Activated T-helper 9 cell treated with anti-CD3 and anti-CD28 coated beads, Interleukin-2, amount 50 U/mL, for 16 hours (primary cell): Measurements from ENCODE around the gene ZNRF2.
"Not testable (repeated sequence)": the region's sequence is repeated elsewhere in the genome, so short reads cannot be mapped to it uniquely, and the experiment has no call there.

Source experiments
- DNase-seq: peaks from one replicate; pipeline ENCODE4 v3.0.0-alpha.2; 2020; ENCODE audit warnings: low read depth

ZNRF2 gene

GRCh38 chr7:30290317-30290716, 5.9 kb downstream of the ZNRF2 start:
- not testable (repeated sequence) for DNase-seq

GRCh38 chr7:30292416-30293038, 8.1 kb downstream of the ZNRF2 start:
- not testable (repeated sequence) for DNase-seq

- DNase-seq: not testable (repeated sequence)
These were observed 11.9 kb downstream of the ZNRF2 start for GRCh38 chr7:30296304-30296703.

GRCh38 chr7:30297499-30297898, 13.1 kb downstream of the ZNRF2 start:
- DNase-seq: not testable (repeated sequence)

- DNase-seq: not testable (repeated sequence)
These were observed 14.0 kb downstream of the ZNRF2 start for GRCh38 chr7:30298409-30298808.

GRCh38 chr7:30301751-30302150, 17.4 kb downstream of the ZNRF2 start:
- no peak for DNase-seq

GRCh38 chr7:30302656-30303311, 18.4 kb downstream of the ZNRF2 start:
- no peak for DNase-seq

- no peak for DNase-seq
These were observed 19.1 kb downstream of the ZNRF2 start for GRCh38 chr7:30303312-30304039.

- no peak for DNase-seq
These were observed 19.9 kb downstream of the ZNRF2 start for GRCh38 chr7:30304177-30304884.

- DNase-seq: no peak
These were observed 22.6 kb downstream of the ZNRF2 start for GRCh38 chr7:30306976-30307375.

- no peak for DNase-seq
These were observed 24.0 kb downstream of the ZNRF2 start for GRCh38 chr7:30308389-30308788.

- DNase-seq: no peak
These were observed 24.9 kb downstream of the ZNRF2 start for GRCh38 chr7:30309302-30309701.

GRCh38 chr7:30309842-30310435, 25.5 kb downstream of the ZNRF2 start:
- DNase-seq: no peak

GRCh38 chr7:30310674-30311362, 26.4 kb downstream of the ZNRF2 start:
- DNase-seq: no peak

- no peak for DNase-seq
These were observed 27.8 kb downstream of the ZNRF2 start for GRCh38 chr7:30312178-30312577.

- no peak for DNase-seq
These were observed 29.0 kb downstream of the ZNRF2 start for GRCh38 chr7:30313348-30313747.

GRCh38 chr7:30313793-30314192, 29.4 kb downstream of the ZNRF2 start:
- DNase-seq: no peak

- DNase-seq: no peak
These were observed 31.2 kb downstream of the ZNRF2 start for GRCh38 chr7:30315589-30315988.

GRCh38 chr7:30320392-30320791, 36.0 kb downstream of the ZNRF2 start:
- DNase-seq: no peak

- DNase-seq: no peak
These were observed 36.9 kb downstream of the ZNRF2 start for GRCh38 chr7:30321089-30321881.

GRCh38 chr7:30321882-30322192, 37.4 kb downstream of the ZNRF2 start:
- no peak for DNase-seq
